HepG2 (cell line): ENCODE data around the gene FYB1. TPM values are rescaled to one million over a fixed set of nuclear protein-coding genes. Genes with fewer than 3 reads are reported as not detected.

Source experiments
- ATAC-seq: fragments of 200-7000 bp; cut with Tn5 transposase; 3 replicates; pipeline ENCODE4 v1.9.1; 2020; ENCODE audit warnings: mild to moderate bottlenecking, moderate library complexity
- BruUV-seq: library from RNA; stranded (reverse); fragments of 400-500 nt; replicated peaks from 2 replicates; lab custom pipeline; 2021; lab: Mats Ljungman, UMichigan
- CTCF ChIA-PET: fragments of 300-600 bp; formaldehyde crosslinking; extraction: SDS; loops from one replicate; lab custom pipeline; 2021; ENCODE audit warnings: low total read pairs, inconsistent platforms, low intra/inter-chr PET ratio; lab: Yijun Ruan, JAX
- POLR2A ChIA-PET: fragments of 350-600 bp; sonication (Branson Sonifier 250); formaldehyde crosslinking; loops from one replicate; lab custom pipeline; 2020; ENCODE audit warnings: antibody characterized with exemption, inconsistent platforms; lab: Yijun Ruan, JAX
- DNase-seq: peaks from one replicate; pipeline ENCODE4 v3.0.0-alpha.2; 2015; ENCODE audit warnings: low spot score
- FAIRE-seq: peaks from 3 replicates; lab custom pipeline; 2011; peaks lifted over from hg19 to GRCh38; lab: Jason Lieb, UNC
- H2AFZ ChIP-seq: one replicate; pipeline ENCODE4 v1.6.1; 2011; ENCODE audit warnings: low read length, inconsistent platforms
- H3K27ac ChIP-seq: fragments of 300-600 bp; 3 replicates; pipeline ENCODE4 v1.8.0; 2011; ENCODE audit warnings: mixed run types, mild to moderate bottlenecking, mixed read lengths, low read length, inconsistent platforms; ENCODE audit not compliant: insufficient read depth; ENCODE audit errors: extremely low read length
- H3K27me3 ChIP-seq, 2 experiments: fragments of 200-600 bp in 1 of 2; 2 replicates in 1 of 2; 3 replicates in 1 of 2; pipeline versions ENCODE4 v1.6.0 to v1.8.0; 2011; ENCODE audit warnings: low read length in 2 of 2, mild to moderate bottlenecking in 2 of 2, moderate library complexity in 2 of 2, inconsistent platforms in 1 of 2; ENCODE audit not compliant: insufficient read depth in 2 of 2, control insufficient read depth in 1 of 2
- H3K36me3 ChIP-seq, 2 experiments: fragments of 200-600 bp in 1 of 2; replicated peaks in 1 of 2; 2 replicates in 1 of 2; 3 replicates in 1 of 2; pipeline versions ENCODE4 v1.5.1 to v1.8.0; 2011; ENCODE audit warnings: low read length in 2 of 2, inconsistent platforms in 1 of 2; ENCODE audit not compliant: insufficient read depth in 2 of 2, control insufficient read depth in 1 of 2
- H3K4me1 ChIP-seq: 2 replicates; pipeline ENCODE4 v1.5.1; 2012; ENCODE audit warnings: low read length, inconsistent platforms; ENCODE audit not compliant: insufficient read depth
- H3K4me2 ChIP-seq: 2 replicates; pipeline ENCODE4 v1.6.0; 2011; ENCODE audit warnings: low read depth, low read length, inconsistent platforms
- H3K4me3 ChIP-seq, 3 experiments: fragments of 200-600 bp in 1 of 3; sonication (generic), shearing (Covaris generic) in 1 of 3; replicated peaks in 1 of 3; 2 replicates each; pipeline ENCODE4 v1.5.1; 2011 to 2016; ENCODE audit warnings: low read length in 3 of 3, inconsistent platforms in 2 of 3, low read depth in 2 of 3, mild to moderate bottlenecking in 2 of 3, control low read depth in 1 of 3, mixed read lengths in 1 of 3; ENCODE audit not compliant: insufficient read depth in 1 of 3
- H3K79me2 ChIP-seq: one replicate; pipeline ENCODE4 v1.6.1; 2011; ENCODE audit warnings: low read length, inconsistent platforms; ENCODE audit not compliant: insufficient read depth
- H3K9ac ChIP-seq: 2 replicates; pipeline ENCODE4 v1.6.0; 2011; ENCODE audit warnings: mild to moderate bottlenecking, low read depth, low read length, inconsistent platforms; ENCODE audit not compliant: insufficient read depth
- H3K9me3 ChIP-seq: 2 replicates; pipeline ENCODE4 v1.5.1; 2012; ENCODE audit warnings: mild to moderate bottlenecking, low read length
- H4K20me1 ChIP-seq: 2 replicates; pipeline ENCODE4 v1.6.0; 2011; ENCODE audit warnings: inconsistent platforms, mild to moderate bottlenecking, low read length, moderate library complexity; ENCODE audit not compliant: insufficient read depth
- HNRNPK ChIP-seq: fragments of 200-400 bp; formaldehyde crosslinking; IDR thresholded peaks from 2 replicates; pipeline ENCODE4 v1.6.1; 2018; ENCODE audit warnings: low read length, low read depth, moderate library complexity, mild to moderate bottlenecking; ENCODE audit not compliant: poor library complexity, severe bottlenecking
- LCORL ChIP-seq, 2 experiments: fragments of 450-650 bp in 1 of 2; sonication (generic) in 1 of 2; formaldehyde crosslinking in 1 of 2; IDR thresholded peaks; 2 replicates each; pipeline versions ENCODE4 v1.5.0 to v1.6.1; 2017 to 2020; ENCODE audit warnings: antibody characterized with exemption in 1 of 2, missing genetic modification reagents in 1 of 2
- MTA1 ChIP-seq: sonication (generic); formaldehyde crosslinking; IDR thresholded peaks from 2 replicates; pipeline ENCODE4 v1.4.0; 2020; ENCODE audit warnings: missing genetic modification reagents, mild to moderate bottlenecking, borderline replicate concordance
- RORA ChIP-seq: sonication (generic); formaldehyde crosslinking; IDR thresholded peaks from 2 replicates; pipeline ENCODE4 v1.5.0; 2020; ENCODE audit warnings: mild to moderate bottlenecking, missing genetic modification reagents, moderate library complexity
- ZBTB40 ChIP-seq, 2 experiments: fragments of 450-650 bp in 1 of 2; sonication (generic) in 1 of 2; formaldehyde crosslinking in 1 of 2; IDR thresholded peaks; 2 replicates each; pipeline versions ENCODE4 v1.6.1 to v1.8.0; 2016 to 2022; ENCODE audit warnings: antibody characterized with exemption in 1 of 2, mild to moderate bottlenecking in 1 of 2, missing genetic modification reagents in 1 of 2
- ZFP41 ChIP-seq: sonication (generic); formaldehyde crosslinking; IDR thresholded peaks from 2 replicates; pipeline ENCODE4 v1.4.0; 2020; ENCODE audit warnings: mild to moderate bottlenecking, missing genetic modification reagents, borderline replicate concordance
- ZNF143 ChIP-seq: sonication (generic); formaldehyde crosslinking; IDR thresholded peaks from 2 replicates; pipeline ENCODE4 v1.4.0; 2020; ENCODE audit warnings: missing genetic modification reagents
- ZNF274 ChIP-seq: sonication (generic); formaldehyde crosslinking; IDR thresholded peaks from 2 replicates; pipeline ENCODE4 v1.5.1; 2020; ENCODE audit warnings: mild to moderate bottlenecking, missing genetic modification reagents
- ZNF292 ChIP-seq: sonication (generic); formaldehyde crosslinking; IDR thresholded peaks from 2 replicates; pipeline ENCODE4 v1.8.1; 2022; ENCODE audit warnings: mild to moderate bottlenecking, low read depth, missing genetic modification reagents, borderline replicate concordance
- ZNF557 ChIP-seq: sonication (generic); formaldehyde crosslinking; IDR thresholded peaks from 2 replicates; pipeline ENCODE4 v1.4.0; 2020; ENCODE audit warnings: missing genetic modification reagents
- ZNF678 ChIP-seq: sonication (generic); formaldehyde crosslinking; IDR thresholded peaks from 2 replicates; pipeline ENCODE4 v1.4.0; 2020; ENCODE audit warnings: mild to moderate bottlenecking, missing genetic modification reagents
- ZNF780A ChIP-seq: sonication (generic); formaldehyde crosslinking; IDR thresholded peaks from 2 replicates; pipeline ENCODE4 v1.8.0; 2022; ENCODE audit warnings: mild to moderate bottlenecking, missing genetic modification reagents, moderate library complexity
- WGBS: methylation state at CpG from one replicate; pipeline ENCODE4 v1.1.6; 2017; ENCODE audit warnings: low lambda C conversion rate; 5-methylcytosine and 5-hydroxymethylcytosine counted together
- in situ Hi-C: cut with HindIII; loops from 2 replicates; pipeline ENCODE4 v1.10.0; 2017; ENCODE audit warnings: low pct_unique_long_range_greater_than_20kb; ENCODE audit not compliant: extremely low pct_ligation_motif_present
- intact Hi-C: fragments of 100-400 bp; cut with micrococcal nuclease; formaldehyde crosslinking; loops from one replicate; pipeline ENCODE4 v1.10.0; 2022; ENCODE audit not compliant: unreplicated experiment
- polyA plus RNA-seq, 8 experiments: library from polyadenylated mRNA; depleted of rRNA in 3 of 8; stranded (reverse) in 7 of 8; unstranded in 1 of 8; fragments of >200 nt; fragmentation: Illumina TruSeq in 4 of 8; extraction: Trizol in 4 of 8; gene quantifications; 2 replicates each; pipeline versions ENCODE4 v1.2.1 to v1.2.3, GENCODE V29; 2011 to 2016; ENCODE audit warnings: low read depth in 4 of 8, missing spikeins in 1 of 8, mixed read lengths in 1 of 8; ENCODE audit not compliant: insufficient read depth in 1 of 8
- total RNA-seq, 5 experiments: library from RNA; depleted of rRNA; stranded (reverse); fragments of >200 nt; fragmentation: Illumina TruSeq; extraction: Trizol; gene quantifications; 2 replicates each; pipeline ENCODE4 v1.2.3, GENCODE V29; 2016; ENCODE audit warnings: low read depth in 1 of 5
- TF ChIP-seq, protein P1 (sequence below): sonication (generic); formaldehyde crosslinking; conservative IDR thresholded peaks from 2 replicates; pipeline ENCODE4 v1.8.0; 2022; ENCODE audit warnings: missing genetic modification reagents

The FYB1 gene
- total and polyA plus RNA-seq, 2 of the 13 experiments (the other 11 are each of a cell fraction or from before 2014, with no cell fraction given), result 0.03 TPM; not detected in 1

DNA sequence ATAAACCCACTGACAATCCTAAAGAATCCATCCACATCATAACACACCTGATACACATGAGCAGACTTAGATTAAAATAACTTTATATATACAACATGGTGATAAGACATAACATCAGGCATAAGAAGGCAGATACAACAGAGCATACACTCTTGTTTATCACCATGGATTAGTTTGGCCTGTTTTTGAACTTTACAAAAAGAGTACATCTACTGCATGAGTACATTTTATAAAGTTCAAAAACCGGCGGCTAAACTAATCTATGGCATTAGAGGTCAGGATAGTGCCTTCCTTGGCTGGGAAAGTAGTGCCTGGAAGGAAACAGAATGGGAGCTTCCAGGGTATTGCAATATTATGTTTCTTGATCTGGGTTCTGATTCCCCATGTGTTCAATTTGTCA, 160.3 kb downstream of the FYB1 start:
- WGBS, result 88% methylated on average over 2 of the region's 2 CpGs
- peaks cover 78% of the 10 kb centered on the region for H3K79me2 ChIP-seq
- no TSS peak for BruUV-seq
- H3K27ac ChIP-seq, result no peak overlapping the region
- CTCF ChIA-PET, result no interaction called here
- peaks cover 40% of the 10 kb centered on the region for H4K20me1 ChIP-seq
- POLR2A ChIA-PET, result no interaction called here
- H2AFZ ChIP-seq, result no peak overlapping the region
- H3K36me3 ChIP-seq, result no peaks in the 10 kb centered on the region
- H3K27me3 ChIP-seq, result no peaks in the 10 kb centered on the region
- ATAC-seq (no peak), FAIRE-seq (no peak), DNase-seq (no peak)
- H3K4me2 ChIP-seq, result no peak overlapping the region
- TF ChIP-seq ZNF292, result no peak
- TF ChIP-seq LCORL (IDR thresholded peaks at IDR 0.05), result no peak
- no peak for TF ChIP-seq LCORL (CRISPR knock-in tag; IDR thresholded peaks at IDR 0.05)
- TF ChIP-seq MTA1 (CRISPR knock-in tag), result no peak
- no peak for TF ChIP-seq ZNF678
- TF ChIP-seq ZFP41 (CRISPR knock-in tag), result no peak
- no peak for TF ChIP-seq ZBTB40 (IDR thresholded peaks at IDR 0.05)
- TF ChIP-seq ZBTB40 (CRISPR knock-in tag; IDR thresholded peaks at IDR 0.05), result no peak
- no peak for TF ChIP-seq ZNF557 (CRISPR knock-in tag)
- no peak for TF ChIP-seq RORA (CRISPR knock-in tag)
- TF ChIP-seq ZNF780A (CRISPR knock-in tag), result no peak
- TF ChIP-seq ZNF274 (CRISPR knock-in tag), result no peak
- TF ChIP-seq, protein P1, sequence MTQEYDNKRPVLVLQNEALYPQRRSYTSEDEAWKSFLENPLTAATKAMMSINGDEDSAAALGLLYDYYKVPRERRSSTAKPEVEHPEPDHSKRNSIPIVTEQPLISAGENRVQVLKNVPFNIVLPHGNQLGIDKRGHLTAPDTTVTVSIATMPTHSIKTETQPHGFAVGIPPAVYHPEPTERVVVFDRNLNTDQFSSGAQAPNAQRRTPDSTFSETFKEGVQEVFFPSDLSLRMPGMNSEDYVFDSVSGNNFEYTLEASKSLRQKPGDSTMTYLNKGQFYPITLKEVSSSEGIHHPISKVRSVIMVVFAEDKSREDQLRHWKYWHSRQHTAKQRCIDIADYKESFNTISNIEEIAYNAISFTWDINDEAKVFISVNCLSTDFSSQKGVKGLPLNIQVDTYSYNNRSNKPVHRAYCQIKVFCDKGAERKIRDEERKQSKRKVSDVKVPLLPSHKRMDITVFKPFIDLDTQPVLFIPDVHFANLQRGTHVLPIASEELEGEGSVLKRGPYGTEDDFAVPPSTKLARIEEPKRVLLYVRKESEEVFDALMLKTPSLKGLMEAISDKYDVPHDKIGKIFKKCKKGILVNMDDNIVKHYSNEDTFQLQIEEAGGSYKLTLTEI, result no peak
- no peak for TF ChIP-seq ZNF143 (CRISPR knock-in tag)
- no peak for TF ChIP-seq HNRNPK
- H3K9ac ChIP-seq, result no peak overlapping the region
- no peak overlapping the region for H3K4me3 ChIP-seq
- peaks cover 30% of the 10 kb centered on the region for H3K4me1 ChIP-seq
- in situ Hi-C loops (no loop called here), intact Hi-C loops (no loop called here)
- no peaks in the 10 kb centered on the region for H3K9me3 ChIP-seq
